ENCODE data around the gene KRTAP3-1. TPM values are rescaled to one million over a fixed set of nuclear protein-coding genes. Genes with fewer than 3 reads are reported as not detected.
"Not testable (repeated sequence)": the region's sequence is repeated elsewhere in the genome, so short reads cannot be mapped to it uniquely, and the experiment has no call there.

Gene KRTAP3-1
- total RNA-seq (2014; rRNA removed) (1.6 TPM in 1 of 2 replicates, not detected in the other), Bru-seq, nascent RNA (percentile 44 among the genes with signal in this experiment), BruChase-seq, experiment 1, labeled RNA remaining after a 6-hour chase (percentile 61 among the genes with signal in this experiment), BruChase-seq, experiment 2, labeled RNA remaining after a 2-hour chase (not detected)
- long read RNA-seq = 0 reads

DNA sequence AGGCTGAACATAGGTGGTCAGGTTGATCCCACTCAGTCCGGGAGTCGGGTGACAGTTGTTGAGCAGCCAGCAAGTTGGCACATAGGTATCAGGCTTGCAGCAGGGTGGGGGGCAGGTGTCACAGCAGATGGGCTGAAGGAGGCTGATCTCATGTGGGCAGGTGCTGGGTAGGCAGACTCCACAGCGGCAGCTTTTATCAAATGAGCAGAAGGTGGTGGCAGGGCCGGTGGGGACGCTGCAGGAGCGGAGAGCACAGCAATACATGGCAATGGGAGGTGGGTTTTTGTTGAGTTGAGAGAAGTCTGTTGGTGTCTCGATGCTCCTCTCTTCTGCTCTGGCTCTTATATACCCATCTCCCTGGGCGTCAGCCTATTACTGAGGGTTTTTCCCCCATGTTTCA, at the start of gene KRTAP3-1:
Gene KRTAP3-1, minus strand, starts transcription at position 318 of the 400 bp plus-strand sequence. Its CDS starts 54 bp downstream, at position 264.
- no peak for TF ChIP-seq EZH2phosphoT487 (IDR thresholded peaks at IDR 0.05; ENCODE audit: borderline replicate concordance, low read length)
- TF ChIP-seq, protein P1, sequence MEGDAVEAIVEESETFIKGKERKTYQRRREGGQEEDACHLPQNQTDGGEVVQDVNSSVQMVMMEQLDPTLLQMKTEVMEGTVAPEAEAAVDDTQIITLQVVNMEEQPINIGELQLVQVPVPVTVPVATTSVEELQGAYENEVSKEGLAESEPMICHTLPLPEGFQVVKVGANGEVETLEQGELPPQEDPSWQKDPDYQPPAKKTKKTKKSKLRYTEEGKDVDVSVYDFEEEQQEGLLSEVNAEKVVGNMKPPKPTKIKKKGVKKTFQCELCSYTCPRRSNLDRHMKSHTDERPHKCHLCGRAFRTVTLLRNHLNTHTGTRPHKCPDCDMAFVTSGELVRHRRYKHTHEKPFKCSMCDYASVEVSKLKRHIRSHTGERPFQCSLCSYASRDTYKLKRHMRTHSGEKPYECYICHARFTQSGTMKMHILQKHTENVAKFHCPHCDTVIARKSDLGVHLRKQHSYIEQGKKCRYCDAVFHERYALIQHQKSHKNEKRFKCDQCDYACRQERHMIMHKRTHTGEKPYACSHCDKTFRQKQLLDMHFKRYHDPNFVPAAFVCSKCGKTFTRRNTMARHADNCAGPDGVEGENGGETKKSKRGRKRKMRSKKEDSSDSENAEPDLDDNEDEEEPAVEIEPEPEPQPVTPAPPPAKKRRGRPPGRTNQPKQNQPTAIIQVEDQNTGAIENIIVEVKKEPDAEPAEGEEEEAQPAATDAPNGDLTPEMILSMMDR (conservative IDR thresholded peaks at IDR 0.05; ENCODE audit: low read depth, low read length) = no peak
- no peak for TF ChIP-seq EZH2 (IDR thresholded peaks at IDR 0.05; ENCODE audit: low read length, unreplicated experiment)
- ATAC-seq (no peak), DNase-seq (no peak)
- Histone ChIP-seq H3K9me2 (replicated peaks; ENCODE audit: low read length) (no peaks in the 10 kb centered on the region), H3K79me2 (ENCODE audit: low read length) (no peaks in the 10 kb centered on the region), H3K4me1 (ENCODE audit: insufficient read depth, low read length) (peaks cover 40% of the 10 kb centered on the region), H3K36me3 (ENCODE audit: low read depth, low read length) (no peaks in the 10 kb centered on the region), H3K27ac (ENCODE audit: low read length) (peak within 1 kb of the TSS; percentile 28), H3K4me3 (ENCODE audit: low read length) (no peak within 1 kb of the TSS), H3K4me2 (ENCODE audit: low read length) (peak within 1 kb of the TSS; percentile 31), H3F3A (ENCODE audit: low read length, unreplicated experiment) (peaks cover 5% of the 10 kb centered on the region), H3K9ac (ENCODE audit: low read length) (no peak within 1 kb of the TSS), H3K9me3 (ENCODE audit: low read length) (no peaks in the 10 kb centered on the region), H3K27me3 (ENCODE audit: low read length) (no peaks in the 10 kb centered on the region), H2AFZ (ENCODE audit: low read length) (no peak within 1 kb of the TSS), H4K20me1 (ENCODE audit: low read length) (no peaks in the 10 kb centered on the region)
- BruUV-seq (replicated peaks) = no TSS peak
- ChIA-PET CTCF (no interaction called here), POLR2A (ENCODE audit: unreplicated experiment) (no interaction called here)
- intact Hi-C loops (cut with micrococcal nuclease) = loop anchor here (10.0 kb wide), 2 partner anchors 56 to 94 kb away; partner anchors contain the start of genes KRTAP2-3 and KRTAP2-4

DNA sequence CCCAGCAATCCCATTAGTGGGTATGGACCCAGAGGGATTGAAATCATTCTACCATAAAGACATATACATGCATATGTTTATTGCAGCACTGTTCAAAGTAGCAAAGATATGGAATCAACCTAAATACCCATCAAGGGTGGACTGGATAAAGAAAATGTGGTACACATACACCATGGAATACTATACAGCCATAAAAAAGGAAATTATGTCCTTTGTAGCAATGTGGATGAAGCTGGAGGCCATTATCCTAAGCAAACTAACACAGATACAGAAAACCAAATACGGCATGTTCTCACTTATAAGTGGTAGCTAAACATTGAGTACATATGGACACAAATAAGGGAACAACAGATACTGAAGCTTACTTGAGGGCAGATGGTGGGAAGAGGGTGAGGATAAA, 48.6 kb upstream of the KRTAP3-1 start:
- Histone ChIP-seq H3K4me2 (ENCODE audit: low read length) (no peak overlapping the region), H3K27ac (ENCODE audit: low read length) (no peak overlapping the region), H3K9me2 (replicated peaks; ENCODE audit: low read length) (no peaks in the 10 kb centered on the region), H3K36me3 (ENCODE audit: low read depth, low read length) (no peaks in the 10 kb centered on the region), H3K4me3 (ENCODE audit: low read length) (no peak overlapping the region), H3K9ac (ENCODE audit: low read length) (no peak overlapping the region), H3K79me2 (ENCODE audit: low read length) (no peaks in the 10 kb centered on the region), H3K27me3 (ENCODE audit: low read length) (no peaks in the 10 kb centered on the region), H4K20me1 (ENCODE audit: low read length) (no peaks in the 10 kb centered on the region), H3F3A (ENCODE audit: low read length, unreplicated experiment) (peaks cover 8% of the 10 kb centered on the region), H2AFZ (ENCODE audit: low read length) (no peak overlapping the region), H3K4me1 (ENCODE audit: insufficient read depth, low read length) (peaks cover 43% of the 10 kb centered on the region), H3K9me3 (ENCODE audit: low read length) (no peaks in the 10 kb centered on the region)
- DNase-seq (no peak), ATAC-seq (no peak)
- ChIA-PET CTCF (no interaction called here), POLR2A (ENCODE audit: unreplicated experiment) (no interaction called here)
- BruUV-seq (replicated peaks) = no TSS peak
- intact Hi-C loops (cut with micrococcal nuclease) = no loop called here
- no peak for TF ChIP-seq EZH2 (IDR thresholded peaks at IDR 0.05; ENCODE audit: low read length, unreplicated experiment)
- no peak for TF ChIP-seq EZH2phosphoT487 (IDR thresholded peaks at IDR 0.05; ENCODE audit: borderline replicate concordance, low read length)
- TF ChIP-seq, protein P1 (conservative IDR thresholded peaks at IDR 0.05; ENCODE audit: low read depth, low read length) = no peak

DNA sequence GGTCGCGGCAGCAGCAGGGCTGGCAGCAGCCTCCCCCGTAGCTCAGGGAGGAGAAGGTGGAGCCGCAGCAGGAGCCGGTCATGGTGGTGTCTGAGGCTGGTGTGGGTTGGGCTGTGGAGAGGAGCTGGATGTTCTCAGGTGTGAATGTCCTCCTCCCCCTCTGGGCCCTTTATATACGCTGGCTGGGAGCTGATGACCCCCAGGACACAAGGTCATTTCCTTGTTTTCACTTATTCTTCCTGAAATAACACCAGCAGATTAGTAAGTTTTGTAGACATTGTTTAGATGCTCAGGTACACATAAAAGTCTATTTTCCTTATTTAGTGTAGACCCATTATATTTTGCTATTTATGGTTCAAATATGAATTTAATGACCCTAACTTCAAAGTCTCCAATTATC, 46.2 kb upstream of the KRTAP3-1 start, which contains the start of gene KRTAP2-2:
Gene KRTAP2-2, minus strand, starts transcription at position 101 of the 400 bp plus-strand sequence. Its CDS starts 19 bp downstream, at position 82.
- H3K27ac ChIP-seq (ENCODE audit: low read length); H3K4me2 ChIP-seq (ENCODE audit: low read length); BruUV-seq (replicated peaks); H3K9me3 ChIP-seq (ENCODE audit: low read length); H3K36me3 ChIP-seq (ENCODE audit: low read depth, low read length); DNase-seq; H3K79me2 ChIP-seq (ENCODE audit: low read length); H3F3A ChIP-seq (ENCODE audit: low read length, unreplicated experiment); H3K4me3 ChIP-seq (ENCODE audit: low read length); H4K20me1 ChIP-seq (ENCODE audit: low read length); POLR2A ChIA-PET (ENCODE audit: unreplicated experiment); H3K9me2 ChIP-seq (replicated peaks; ENCODE audit: low read length); CTCF ChIA-PET; H3K27me3 ChIP-seq (ENCODE audit: low read length); H3K9ac ChIP-seq (ENCODE audit: low read length); intact Hi-C loops (cut with micrococcal nuclease); H2AFZ ChIP-seq (ENCODE audit: low read length); ATAC-seq: not testable (repeated sequence)
- H3K4me1 ChIP-seq (ENCODE audit: insufficient read depth, low read length) = peaks cover 18% of the 10 kb centered on the region

DNA sequence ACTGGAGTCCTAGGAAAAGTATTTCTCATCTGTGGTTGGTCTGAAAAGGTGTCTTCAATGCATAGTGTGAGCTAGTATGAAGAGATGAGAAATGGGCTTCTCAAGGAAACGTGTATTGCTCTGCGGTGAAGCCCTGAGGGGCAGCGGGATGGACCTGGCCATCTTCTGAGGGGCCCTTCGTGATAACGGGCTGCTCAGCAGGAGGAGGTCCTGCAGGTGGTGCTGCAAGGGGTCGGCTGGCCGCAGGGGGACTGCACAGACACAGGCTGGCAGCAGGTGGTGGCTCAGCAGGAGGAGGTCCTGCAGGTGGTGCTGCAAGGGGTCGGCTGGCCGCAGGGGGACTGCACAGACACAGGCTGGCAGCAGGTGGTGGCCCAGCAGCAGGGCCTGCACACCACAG, 45.6 kb upstream of the KRTAP3-1 start:
- H3F3A ChIP-seq (ENCODE audit: low read length, unreplicated experiment); H2AFZ ChIP-seq (ENCODE audit: low read length); POLR2A ChIA-PET (ENCODE audit: unreplicated experiment); H3K9ac ChIP-seq (ENCODE audit: low read length); intact Hi-C loops (cut with micrococcal nuclease); DNase-seq; H3K36me3 ChIP-seq (ENCODE audit: low read depth, low read length); H3K27me3 ChIP-seq (ENCODE audit: low read length); H3K9me2 ChIP-seq (replicated peaks; ENCODE audit: low read length); H3K4me3 ChIP-seq (ENCODE audit: low read length); BruUV-seq (replicated peaks); H3K4me2 ChIP-seq (ENCODE audit: low read length); H3K9me3 ChIP-seq (ENCODE audit: low read length); H3K79me2 ChIP-seq (ENCODE audit: low read length); ATAC-seq; H3K27ac ChIP-seq (ENCODE audit: low read length); H4K20me1 ChIP-seq (ENCODE audit: low read length); CTCF ChIA-PET: not testable (repeated sequence)
- peaks cover 14% of the 10 kb centered on the region for H3K4me1 ChIP-seq (ENCODE audit: insufficient read depth, low read length)
